GM21528 (cell line): ENCODE data around the gene NTRK1.

ENCODE experiments used
- ATAC-seq: cut with Tn5 transposase; IDR thresholded peaks from one replicate; pipeline ENCODE4 v1.9.1; 2021; ENCODE audit warnings: mild to moderate bottlenecking, moderate library complexity; ENCODE audit not compliant: unreplicated experiment, low FRiP score

Gene NTRK1

DNA sequence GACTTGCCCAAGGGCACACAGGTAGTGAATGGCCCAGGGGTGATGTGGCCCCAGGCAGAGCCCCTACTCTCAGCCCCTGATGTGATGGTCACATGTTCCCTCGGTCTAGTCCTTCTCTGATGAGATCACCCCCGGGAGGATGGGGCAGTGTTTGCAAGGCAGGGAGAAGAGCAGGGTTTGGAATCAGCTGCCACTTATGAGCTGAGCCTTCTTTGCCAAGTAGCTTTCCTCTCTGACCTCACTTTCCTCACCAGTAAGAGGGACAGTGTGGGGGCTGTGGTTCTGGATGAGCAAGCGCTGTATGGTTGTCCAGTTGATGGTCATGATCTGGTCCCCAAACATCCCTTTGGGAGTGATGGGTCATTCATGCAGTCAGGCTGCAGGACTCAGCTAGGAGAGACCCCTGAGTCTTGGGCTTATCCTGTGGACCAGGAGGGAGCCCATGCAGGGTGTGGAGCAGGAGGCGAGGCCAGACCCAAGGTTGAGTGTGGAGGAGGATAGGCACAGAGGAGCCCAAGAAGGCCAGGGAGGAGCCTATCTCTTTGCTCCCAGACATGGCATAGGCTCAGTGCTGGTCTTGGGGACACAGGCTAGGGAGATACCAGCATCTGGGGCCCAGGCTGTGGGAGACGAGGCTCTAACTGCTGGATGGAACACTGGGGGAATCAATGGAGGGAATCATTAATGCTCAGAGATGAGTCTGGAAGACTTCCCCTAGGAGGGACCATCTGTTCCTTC is 16.9 kb downstream of the NTRK1 start:
- ATAC-seq = no peak

DNA sequence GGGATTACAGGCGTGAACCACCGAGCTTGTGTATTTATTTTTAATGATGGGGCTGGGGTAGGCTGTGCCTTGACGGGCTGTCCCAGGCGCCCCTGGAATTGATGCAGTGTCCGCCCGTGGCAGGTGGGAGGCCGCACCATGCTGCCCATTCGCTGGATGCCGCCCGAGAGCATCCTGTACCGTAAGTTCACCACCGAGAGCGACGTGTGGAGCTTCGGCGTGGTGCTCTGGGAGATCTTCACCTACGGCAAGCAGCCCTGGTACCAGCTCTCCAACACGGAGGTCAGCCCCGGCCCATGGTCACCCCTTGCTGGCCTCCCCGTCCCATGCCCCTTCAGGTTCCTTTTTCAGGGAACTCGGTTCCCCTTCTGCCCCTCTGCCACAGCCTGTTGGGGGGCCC is 19.2 kb downstream of the NTRK1 start:
- no peak for ATAC-seq

DNA sequence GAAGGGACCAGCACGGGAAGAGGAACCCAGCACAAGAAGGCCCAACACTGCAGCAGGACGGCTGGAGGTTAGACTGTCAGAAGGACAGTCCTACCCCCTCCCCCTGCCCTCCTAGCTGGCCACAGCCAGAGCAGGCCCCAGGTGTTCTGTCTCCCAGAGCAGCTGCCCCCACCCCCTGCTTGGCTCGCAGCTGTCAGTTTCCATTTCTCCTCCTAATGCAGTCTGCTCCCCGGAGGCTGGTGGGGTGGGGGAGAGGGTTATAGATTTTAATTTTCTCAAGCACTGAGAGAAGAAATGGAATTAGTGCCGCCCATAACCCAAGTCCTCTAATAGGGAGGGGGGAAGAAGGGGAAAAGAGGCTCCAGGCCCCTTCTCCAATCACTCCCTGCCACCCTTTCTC is 19.8 kb downstream of the NTRK1 start:
- no peak for ATAC-seq

DNA sequence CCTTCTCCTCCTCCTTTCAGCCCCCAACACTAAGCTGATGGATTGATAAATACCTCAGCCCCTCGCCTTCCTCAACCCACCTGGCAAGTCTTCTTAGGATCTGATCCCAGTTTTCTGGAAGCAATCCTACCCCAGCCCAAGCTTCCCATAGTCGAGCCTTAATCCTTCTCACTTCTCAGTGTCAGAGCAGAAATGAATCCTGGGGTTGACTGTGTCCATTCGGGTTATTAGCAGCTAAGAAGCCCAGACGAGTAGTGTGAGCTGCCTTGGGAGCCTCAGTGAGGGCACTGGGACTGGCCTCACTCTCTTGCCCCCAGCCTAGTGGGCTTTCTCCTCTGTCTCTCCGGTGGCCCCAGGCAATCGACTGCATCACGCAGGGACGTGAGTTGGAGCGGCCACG is 20.4 kb downstream of the NTRK1 start:
- no peak for ATAC-seq

DNA sequence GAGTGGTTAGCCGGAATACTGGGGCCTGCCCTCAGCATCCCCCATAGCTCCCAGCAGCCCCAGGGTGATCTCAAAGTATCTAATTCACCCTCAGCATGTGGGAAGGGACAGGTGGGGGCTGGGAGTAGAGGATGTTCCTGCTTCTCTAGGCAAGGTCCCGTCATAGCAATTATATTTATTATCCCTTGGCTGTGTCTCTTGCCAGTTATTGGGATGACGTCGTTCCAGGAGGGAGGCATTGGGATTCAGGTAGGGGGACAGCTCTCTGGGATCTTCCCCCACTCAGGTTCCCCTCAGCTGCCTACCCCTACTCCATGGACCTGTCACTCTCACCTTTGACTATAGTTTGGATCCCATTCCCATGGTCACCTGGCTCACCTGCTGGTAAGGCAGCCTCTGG is 21.0 kb downstream of the NTRK1 start:
- no peak for ATAC-seq

DNA sequence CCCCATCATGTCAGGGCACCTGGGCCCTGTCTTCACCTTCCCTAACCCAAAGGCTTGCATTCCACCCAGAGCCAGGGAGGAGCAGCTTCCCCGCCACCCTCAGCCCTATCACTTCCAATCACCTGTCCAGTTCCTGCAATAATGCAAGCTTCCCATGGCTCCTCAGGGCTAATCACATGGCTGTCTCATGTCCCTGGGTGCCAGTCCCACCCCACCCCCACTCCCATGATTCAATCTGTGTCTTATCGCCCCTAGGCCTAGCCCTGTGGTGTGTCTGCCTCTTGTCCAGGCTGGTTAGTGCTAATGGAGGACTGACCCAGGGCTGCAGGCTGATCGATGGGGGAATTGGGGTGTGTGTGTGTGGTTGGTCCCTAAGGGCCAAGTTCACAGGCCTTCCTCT is 21.9 kb downstream of the NTRK1 start:
- ATAC-seq = no peak

DNA sequence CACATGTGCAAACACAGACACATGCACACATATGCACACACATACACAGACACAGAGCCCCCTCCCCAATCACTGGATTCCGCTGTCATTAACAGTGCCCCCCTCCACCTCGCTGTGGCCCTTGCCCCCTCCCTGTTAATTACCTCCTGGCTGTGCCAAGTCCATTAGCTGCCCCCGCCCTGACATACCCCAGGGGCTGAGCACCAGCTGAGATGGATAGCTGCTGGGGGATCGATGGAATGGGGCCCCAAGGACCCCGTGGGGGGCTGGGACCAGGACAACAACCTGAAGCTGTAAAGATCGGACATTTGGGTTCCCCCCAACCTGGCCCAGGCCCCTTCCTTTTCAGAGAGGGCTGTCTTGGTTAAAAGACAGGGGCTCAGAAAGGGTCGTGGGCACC is 23.3 kb downstream of the NTRK1 start:
- no peak for ATAC-seq

DNA sequence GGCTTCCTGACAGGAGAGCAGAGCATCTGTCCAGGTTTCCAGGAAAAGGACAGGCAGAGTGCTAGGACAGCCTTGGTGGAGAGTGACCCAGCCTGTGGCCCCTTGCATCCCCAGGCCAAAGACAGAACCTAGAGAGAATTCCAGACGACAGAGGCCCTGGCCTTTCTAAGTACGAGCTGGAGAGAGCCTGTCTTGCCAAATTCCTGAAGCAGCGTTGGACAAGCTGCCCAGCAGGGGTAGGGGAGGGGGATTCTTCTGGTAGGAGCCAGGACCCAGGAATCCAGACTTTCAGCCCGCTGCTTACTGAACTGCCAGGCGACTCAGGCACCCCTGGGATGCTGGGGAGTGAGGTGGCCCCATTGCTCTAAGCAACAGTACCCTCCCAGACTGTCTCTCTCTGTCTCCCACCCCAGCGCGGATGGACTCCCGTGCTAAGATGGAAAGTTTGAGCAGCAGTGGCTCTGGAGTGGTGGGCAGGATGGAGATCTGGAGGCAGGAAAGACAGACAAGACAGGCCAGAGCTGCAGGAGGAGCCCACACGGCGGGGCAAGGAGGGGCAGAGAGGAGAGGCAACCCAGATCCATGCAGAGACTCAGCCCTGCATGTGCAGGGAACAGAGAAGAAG is 24.0 kb downstream of the NTRK1 start:
- ATAC-seq = no peak

DNA sequence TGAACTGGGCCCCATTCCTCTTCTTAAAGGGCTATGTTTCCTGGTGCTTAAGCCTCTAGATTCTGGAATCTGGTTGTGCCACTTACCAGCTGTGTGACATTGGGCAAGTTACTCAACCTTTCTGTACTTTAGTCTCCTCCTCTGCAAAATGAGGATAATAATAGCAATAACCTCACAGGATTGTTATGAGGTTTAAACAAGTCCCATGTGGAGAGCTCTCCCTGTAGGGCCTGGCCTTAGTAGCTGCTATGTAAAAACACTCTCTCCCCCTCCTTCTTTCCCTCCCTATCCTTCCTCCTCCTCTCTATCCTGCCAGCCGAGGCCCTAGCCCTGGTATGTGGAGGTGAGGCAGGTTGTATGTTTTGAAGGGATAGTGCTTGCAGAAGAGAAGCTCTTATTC is 24.6 kb downstream of the NTRK1 start:
- ATAC-seq = no peak

DNA sequence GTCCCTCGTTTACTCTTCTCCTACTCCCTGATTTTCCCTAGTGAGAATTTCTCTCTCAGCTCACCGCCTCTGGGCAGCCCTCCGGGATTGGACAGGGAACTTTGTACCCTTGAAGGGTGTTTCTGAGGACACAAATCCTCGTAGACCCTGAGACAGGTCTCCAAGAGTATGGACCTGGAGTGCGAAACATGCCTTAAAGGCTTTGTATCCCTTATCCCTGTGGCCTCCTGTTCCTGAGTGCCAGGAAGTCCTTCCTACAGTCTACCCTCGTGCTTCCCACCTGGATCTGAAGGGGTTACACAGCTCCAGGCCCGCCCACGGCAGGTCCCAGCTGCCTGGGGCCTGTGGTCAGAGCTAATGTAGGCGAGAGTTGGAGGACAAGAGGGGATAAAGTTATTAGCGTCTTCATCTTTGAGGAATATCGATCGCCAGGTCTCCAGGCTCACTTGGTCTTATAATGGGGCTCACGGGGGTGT is 25.3 kb downstream of the NTRK1 start:
- ATAC-seq = no peak

DNA sequence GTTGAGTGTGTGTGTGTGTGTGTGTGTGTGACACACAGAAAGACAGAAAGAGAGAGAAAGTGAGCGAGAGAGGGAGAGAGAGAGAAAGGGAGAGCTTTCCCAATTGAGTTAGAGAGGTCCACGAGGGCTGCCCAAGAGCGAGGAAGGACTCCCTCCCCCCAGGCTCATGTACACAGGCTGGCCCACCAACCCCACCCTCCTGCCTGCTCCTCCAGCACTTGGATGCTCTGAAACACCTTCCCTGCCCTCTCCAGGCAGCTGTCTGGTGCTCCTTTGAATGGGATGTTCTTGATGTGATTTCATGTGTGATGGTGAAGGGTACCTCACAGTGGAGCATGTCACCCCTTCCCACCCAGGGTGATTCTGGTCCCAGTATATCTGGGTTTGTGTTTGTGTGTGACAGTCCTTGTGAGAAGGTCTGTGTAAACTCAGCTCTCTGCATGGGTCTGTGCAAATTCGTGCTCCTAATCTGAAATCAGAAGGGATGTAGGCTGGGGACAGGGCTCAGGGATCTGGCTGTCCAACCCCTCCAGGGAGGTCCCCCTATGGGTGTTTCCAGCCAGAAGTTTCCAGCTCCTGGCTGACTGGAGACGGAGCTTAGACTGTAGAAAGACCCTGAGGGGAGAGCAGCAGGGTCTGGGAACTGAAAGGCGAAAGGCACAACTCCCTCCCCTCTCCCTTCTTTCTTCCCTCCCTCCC is 26.1 kb downstream of the NTRK1 start:
- no peak for ATAC-seq

DNA sequence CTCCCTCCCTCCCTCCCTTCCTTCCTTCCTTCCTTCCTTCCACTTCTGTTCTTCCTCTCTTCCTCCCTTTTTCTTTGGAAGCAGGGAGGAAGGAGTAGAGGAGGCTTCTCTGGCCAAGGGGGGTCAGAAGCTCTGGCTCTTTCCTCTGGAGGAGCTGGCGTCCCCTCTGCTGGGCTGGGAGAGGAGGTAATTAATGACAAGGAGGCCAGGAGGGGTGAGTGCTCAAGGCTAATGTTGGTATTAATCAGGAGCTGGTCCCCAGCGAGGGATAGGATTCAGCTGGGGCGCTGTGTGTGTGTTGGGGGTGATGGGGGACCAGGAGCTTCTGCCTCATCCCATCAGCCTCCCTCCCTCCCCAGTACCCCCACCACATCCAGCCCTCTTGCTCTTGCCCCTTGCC is 26.7 kb downstream of the NTRK1 start:
- no peak for ATAC-seq

DNA sequence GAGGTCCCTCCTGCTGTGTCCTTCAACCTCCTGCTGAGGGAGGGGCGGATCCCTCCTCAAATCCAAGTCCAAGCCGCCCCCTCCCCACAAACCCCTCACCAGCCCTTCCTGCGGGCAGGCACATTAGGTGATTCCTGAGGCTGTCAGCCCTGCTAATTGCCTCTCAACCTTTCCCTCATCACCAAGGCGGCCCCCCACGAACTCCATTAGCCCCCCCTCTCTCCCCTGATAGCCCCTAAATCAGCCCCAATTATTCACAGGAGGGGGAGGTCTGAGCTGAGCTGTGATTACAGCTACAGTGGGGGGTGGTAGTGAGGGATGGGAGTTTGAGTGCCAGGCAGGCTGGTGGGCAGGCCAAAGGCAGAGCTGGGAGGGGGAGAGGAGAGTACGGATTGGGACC is 27.1 kb downstream of the NTRK1 start:
- no peak for ATAC-seq

DNA sequence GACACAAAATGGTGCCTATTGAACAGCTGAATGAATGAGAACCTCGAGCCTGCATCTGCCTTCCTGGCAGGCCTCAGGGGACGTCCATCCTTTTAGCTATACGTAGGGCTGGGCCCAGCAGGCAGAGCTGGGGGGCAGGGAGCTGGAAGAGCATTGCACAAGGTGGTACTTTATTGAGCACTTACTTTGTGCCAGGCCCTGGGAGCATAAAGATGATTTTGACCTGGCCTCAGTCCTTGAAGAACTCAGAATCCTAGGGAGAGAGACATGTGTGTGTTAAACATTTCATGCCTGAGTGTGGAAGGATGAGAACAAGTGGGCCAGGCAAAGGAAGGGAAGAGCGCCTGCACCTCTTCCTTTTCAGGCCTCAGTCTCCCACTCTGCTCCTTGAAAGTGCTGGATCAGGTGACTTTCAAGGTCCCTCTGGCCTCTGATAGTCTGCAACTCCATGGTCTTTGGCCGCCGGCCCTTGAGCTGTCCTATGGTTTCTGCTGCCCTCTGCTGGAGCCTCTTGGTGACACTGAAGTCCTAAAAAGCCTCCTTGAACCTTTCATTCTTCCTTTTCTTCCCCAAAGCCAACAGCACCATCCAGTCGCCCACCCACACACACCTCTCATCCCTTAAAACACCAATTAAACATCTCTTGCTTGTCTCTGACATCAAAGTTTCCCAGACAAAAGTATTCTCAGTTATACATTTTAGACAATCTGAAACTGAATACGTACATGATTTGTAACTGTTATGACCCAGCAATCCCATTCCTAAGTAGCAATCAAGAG is 29.3 kb downstream of the NTRK1 start:
- no peak for ATAC-seq

DNA sequence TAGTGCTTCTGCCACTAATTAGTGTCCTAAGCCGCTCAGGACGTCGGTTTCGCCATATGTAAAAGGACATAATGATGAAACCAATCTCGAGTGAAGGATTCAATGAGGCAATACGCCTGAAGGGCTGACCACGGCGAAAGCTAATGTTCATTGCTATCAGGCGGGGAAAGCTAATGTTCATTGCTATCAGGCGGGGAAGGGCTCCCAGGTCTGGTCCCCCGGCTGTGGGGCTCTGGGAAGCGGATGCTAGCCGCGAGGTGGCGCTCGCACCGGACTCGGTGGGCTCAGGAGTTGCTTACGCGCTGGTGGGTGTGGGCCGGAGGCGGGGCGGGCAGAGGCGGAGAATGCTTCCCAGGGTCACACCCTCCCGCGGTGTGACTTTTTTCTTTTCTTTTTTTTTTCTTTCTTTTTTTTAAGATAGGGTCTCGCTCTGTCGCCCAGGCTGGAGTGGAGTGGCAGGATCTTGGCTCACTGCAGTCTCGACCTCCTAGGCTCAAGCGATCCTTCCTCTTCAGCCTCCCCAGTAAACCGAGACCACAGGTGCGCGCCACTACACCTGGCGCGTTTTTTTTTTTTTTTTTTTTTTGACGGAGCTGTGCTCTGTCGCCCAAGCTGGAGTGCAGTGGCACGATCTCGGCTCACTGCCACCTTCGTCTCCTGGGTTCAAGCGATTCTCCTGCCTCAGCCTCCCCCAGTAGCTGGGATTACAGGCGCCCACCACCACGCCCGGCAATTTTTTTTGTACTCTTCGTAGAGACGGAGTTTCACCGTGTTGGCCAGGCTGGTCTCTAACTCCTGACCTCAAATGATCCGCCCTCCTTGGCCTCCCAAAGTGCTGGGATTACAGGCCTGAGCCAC is 31.8 kb downstream of the NTRK1 start:
- ATAC-seq = no peak

DNA sequence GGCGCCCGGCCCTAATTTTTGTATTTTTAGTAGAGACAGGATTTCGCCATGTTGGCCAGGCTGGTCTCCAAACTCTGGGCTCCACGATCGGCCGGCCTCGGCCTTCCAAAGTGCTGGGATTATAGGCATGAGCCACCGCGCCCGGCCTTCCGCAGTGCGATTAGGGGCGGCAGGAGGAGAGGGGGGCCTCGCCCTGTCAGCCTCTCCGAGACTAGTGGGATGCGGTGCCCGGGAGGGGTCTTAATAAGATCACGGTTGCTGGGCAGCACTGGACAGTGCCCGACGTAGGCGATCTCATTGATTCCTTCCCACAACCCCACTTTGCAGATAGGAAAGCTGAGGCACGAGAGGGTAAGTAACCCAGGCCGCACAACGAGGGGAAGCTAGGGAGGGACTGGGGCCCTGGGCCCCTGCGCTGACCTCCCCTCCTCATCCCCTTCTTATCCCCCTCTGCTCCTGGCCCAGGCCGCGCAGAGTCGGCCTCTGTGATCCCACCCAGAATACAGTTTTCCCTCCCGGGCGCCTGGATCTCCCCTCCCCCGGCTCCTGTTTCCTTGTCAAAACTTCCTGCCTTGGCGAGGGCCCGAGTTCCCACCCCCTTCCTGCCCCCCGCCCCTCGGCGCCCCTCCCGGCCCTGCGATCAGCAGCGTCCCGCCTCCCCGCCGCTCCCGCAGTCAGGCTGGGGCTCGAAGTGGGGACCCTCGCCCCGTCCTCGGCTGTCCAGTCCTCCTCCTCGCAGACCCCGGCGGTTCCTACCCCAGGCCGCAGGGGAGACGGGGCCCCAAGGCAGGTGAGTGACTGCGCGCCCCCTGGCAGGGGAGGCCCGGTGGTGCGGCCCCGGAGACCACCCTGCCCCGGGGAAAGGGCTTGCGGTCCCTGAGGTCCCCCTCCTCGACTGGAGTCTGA is 32.6 kb downstream of the NTRK1 start, which contains the start of gene PEAR1:
TSS of gene PEAR1 (plus strand) at position 671 of the 906 bp plus-strand sequence. CDS start 10,209 bp downstream, outside the sequence.
- no peak for ATAC-seq

DNA sequence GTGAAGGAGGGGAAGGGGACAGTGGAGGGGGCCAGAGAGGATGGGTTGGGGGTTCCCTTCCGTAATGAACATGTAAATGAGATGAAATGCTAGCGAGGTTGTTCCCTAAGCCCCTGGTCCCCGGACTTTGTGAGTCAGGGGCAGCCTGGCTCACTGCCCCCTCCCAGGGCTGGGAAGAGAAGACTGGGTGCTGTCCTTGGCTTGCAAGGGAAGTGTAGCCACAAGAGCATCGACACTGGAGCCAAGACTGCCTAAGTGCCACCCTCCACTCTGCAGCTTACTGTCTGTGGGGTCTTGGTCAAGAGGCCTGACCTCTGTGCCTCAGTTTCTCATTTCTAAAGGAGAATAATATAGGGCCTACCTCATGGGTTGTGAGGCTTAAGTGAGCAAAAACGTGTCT is 33.3 kb downstream of the NTRK1 start:
- ATAC-seq = no peak

DNA sequence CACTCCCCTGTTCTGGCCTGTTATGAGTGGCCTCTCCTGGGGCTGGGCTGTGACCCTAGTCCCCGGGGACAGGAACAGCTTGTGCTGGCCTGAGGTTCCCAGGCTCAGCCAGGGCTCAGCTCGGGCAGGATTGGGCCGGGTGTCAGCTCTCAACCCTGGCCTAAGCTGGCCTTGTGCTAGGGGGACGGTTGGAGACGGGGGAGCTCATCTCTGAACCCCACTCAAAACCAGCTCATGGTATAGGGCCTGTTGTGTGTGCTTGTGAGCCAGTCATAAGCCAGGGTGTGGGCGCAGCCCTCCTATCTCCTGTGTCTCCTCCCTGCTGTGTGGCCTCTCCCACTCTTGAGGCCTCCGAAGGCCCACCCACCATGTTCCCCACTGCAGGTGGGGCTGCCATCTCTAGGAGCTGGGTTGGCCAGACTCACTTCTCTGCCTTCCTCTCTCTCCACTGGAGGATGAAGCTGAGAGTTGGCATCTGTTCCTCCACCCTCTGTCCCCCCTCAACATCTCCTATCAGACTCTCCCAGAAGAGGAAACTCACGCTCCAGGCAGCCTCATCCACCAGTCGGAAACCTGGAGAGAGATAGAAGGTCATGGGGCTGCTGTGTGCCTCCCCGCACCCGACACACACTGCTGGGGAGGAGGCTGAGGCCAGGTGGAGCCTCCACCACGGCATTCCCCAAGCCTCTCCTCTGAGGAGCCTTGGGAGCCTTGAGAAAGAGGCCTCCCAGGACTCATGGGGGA is 34.2 kb downstream of the NTRK1 start:
- no peak for ATAC-seq
